ENCODE data around the gene AGAP2. TPM values are rescaled to one million over a fixed set of nuclear protein-coding genes. Genes with fewer than 3 reads are reported as not detected.
A peak's percentile ranks its signal among the peaks of the same experiment; 100 is the strongest.

AGAP2 gene
- polyA plus RNA-seq, 3 donors = 0.20 to 3.4 (median 0.65) TPM

- H3K27me3 ChIP-seq (ENCODE audit: control insufficient read depth in 2 of 2, insufficient read depth in 2 of 2, low read length in 2 of 2) = peaks cover 0 to 7% of the 10 kb centered on the region in 2 donors
- TF ChIP-seq CTCF (IDR thresholded peaks at IDR 0.05) = no peak
- H3K4me1 ChIP-seq (ENCODE audit: control insufficient read depth in 1 of 2, insufficient read depth in 2 of 2, low read length in 2 of 2) = peaks cover 39 to 45% of the 10 kb centered on the region in 2 donors
- peaks cover 10 to 25% of the 10 kb centered on the region in 2 donors for H3K36me3 ChIP-seq (replicated peaks in 1 of 2; ENCODE audit: control insufficient read depth in 1 of 2, insufficient read depth in 2 of 2, low read length in 2 of 2)
- peak overlapping the region; percentile 92 for H2AFZ ChIP-seq (ENCODE audit: insufficient read depth, low read depth, low read length, poor library complexity, severe bottlenecking)
- no peaks in the 10 kb centered on the region for H4K20me1 ChIP-seq (ENCODE audit: insufficient read depth, low read length)
- peak overlapping the region; percentile 88 for H3K4me2 ChIP-seq (replicated peaks; ENCODE audit: extremely low read depth, low read length, poor library complexity, severe bottlenecking)
- intact Hi-C loops (cut with micrococcal nuclease) = loop anchor here in 1 of 2 donors (10.0 kb wide), 1 partner anchor 208 kb away; the partner anchor contains the start of gene DCTN2
- H3K4me1 Mint-ChIP-seq = peaks cover 44% of the 10 kb centered on the region
- H3K36me3 Mint-ChIP-seq = peaks cover 17 to 31% of the 10 kb centered on the region in 2 donors
- H3K4me3 Mint-ChIP-seq = peak overlapping the region; percentile 82 to 96
- H3K79me2 ChIP-seq (ENCODE audit: insufficient read depth, low read length) = peaks cover 27% of the 10 kb centered on the region
- H3K27ac ChIP-seq (ENCODE audit: low read depth in 1 of 2, low read length in 2 of 2) = peak overlapping the region; percentile 70 to 79
- no peaks in the 10 kb centered on the region for H3K9me3 ChIP-seq (replicated peaks in 1 of 2; ENCODE audit: control insufficient read depth in 1 of 2, insufficient read depth in 1 of 2, low read length in 2 of 2)
- H3K9ac ChIP-seq (ENCODE audit: insufficient read depth, low read length, poor library complexity, severe bottlenecking) = no peak overlapping the region
- peaks cover 7 to 13% (median 7%) of the 10 kb centered on the region in 3 donors for H3K27me3 Mint-ChIP-seq (ENCODE audit: low read depth in 3 of 3)
- DNase-seq = no peak
- H3K27ac Mint-ChIP-seq = peak overlapping the region; percentile 84 to 95 (median 92)
- peak overlapping the region; percentile 30 to 81 (median 68) for H3K4me3 ChIP-seq (replicated peaks in 1 of 3; ENCODE audit: low read depth in 2 of 3, low read length in 3 of 3)
- no CpG with 5 or more reads among the region's 5 CpGs for WGBS (ENCODE audit: insufficient coverage)
- H3K9me3 Mint-ChIP-seq = peaks cover 0 to 3% (median 0%) of the 10 kb centered on the region in 7 donors
Measured at GRCh38 chr12:57752668-57753000, 14.1 kb upstream of the AGAP2 start.

- peak within 1 kb of the TSS; percentile 88 for H3K4me2 ChIP-seq (replicated peaks; ENCODE audit: extremely low read depth, low read length, poor library complexity, severe bottlenecking)
- H2AFZ ChIP-seq (ENCODE audit: insufficient read depth, low read depth, low read length, poor library complexity, severe bottlenecking) = peak within 1 kb of the TSS; percentile 92
- peak within 1 kb of the TSS; percentile 79 to 82 for H3K27ac ChIP-seq (ENCODE audit: low read depth in 1 of 2, low read length in 2 of 2)
- peak; percentile 99 to 100 (median 99) for DNase-seq
- no peaks in the 10 kb centered on the region for H4K20me1 ChIP-seq (ENCODE audit: insufficient read depth, low read length)
- H3K27me3 ChIP-seq (ENCODE audit: control insufficient read depth in 2 of 2, insufficient read depth in 2 of 2, low read length in 2 of 2) = peaks cover 0 to 7% of the 10 kb centered on the region in 2 donors
- TF ChIP-seq CTCF (IDR thresholded peaks at IDR 0.05) = no peak
- Mint-ChIP-seq H3K4me3 (peak within 1 kb of the TSS; percentile 82 to 96), H3K36me3 (peaks cover 21 to 36% of the 10 kb centered on the region in 2 donors), H3K27ac (peak within 1 kb of the TSS; percentile 84 to 95 (median 92)), H3K9me3 (peaks cover 0 to 3% (median 0%) of the 10 kb centered on the region in 7 donors), H3K4me1 (peaks cover 43% of the 10 kb centered on the region), H3K27me3 (ENCODE audit: low read depth in 3 of 3) (peaks cover 7 to 13% (median 7%) of the 10 kb centered on the region in 3 donors)
- 0% methylated on average over 45 of the region's 58 CpGs for WGBS (ENCODE audit: insufficient coverage)
- H3K9me3 ChIP-seq (replicated peaks in 1 of 2; ENCODE audit: control insufficient read depth in 1 of 2, insufficient read depth in 1 of 2, low read length in 2 of 2) = no peaks in the 10 kb centered on the region
- peaks cover 38 to 43% of the 10 kb centered on the region in 2 donors for H3K4me1 ChIP-seq (ENCODE audit: control insufficient read depth in 1 of 2, insufficient read depth in 2 of 2, low read length in 2 of 2)
- intact Hi-C loops (cut with micrococcal nuclease) = loop anchor here in 1 of 2 donors (10.0 kb wide), 1 partner anchor 207 kb away; the partner anchor contains the start of gene DCTN2
- H3K79me2 ChIP-seq (ENCODE audit: insufficient read depth, low read length) = peaks cover 27% of the 10 kb centered on the region
- peaks cover 14 to 32% of the 10 kb centered on the region in 2 donors for H3K36me3 ChIP-seq (replicated peaks in 1 of 2; ENCODE audit: control insufficient read depth in 1 of 2, insufficient read depth in 2 of 2, low read length in 2 of 2)
- H3K4me3 ChIP-seq (replicated peaks in 1 of 3; ENCODE audit: low read depth in 2 of 3, low read length in 3 of 3) = peak within 1 kb of the TSS; percentile 36 to 81 (median 68)
- H3K9ac ChIP-seq (ENCODE audit: insufficient read depth, low read length, poor library complexity, severe bottlenecking) = peak within 1 kb of the TSS; percentile 72
Measured at GRCh38 chr12:57751788-57752667, 13.5 kb upstream of the AGAP2 start, which contains the start of gene CDK4. Gene CDK4 (minus strand): TSS chr12:57752310. CDS start chr12:57751717, 593 bp downstream.

Data from CD14-positive monocyte (primary cell).